HEK293 (cell line): Measurements from ENCODE around the gene IER2.

Experiments used
- BCL11A ChIP-seq: fragments of 450-650 bp; formaldehyde crosslinking; IDR thresholded peaks from 2 replicates; pipeline ENCODE4 v1.5.1; 2016; ENCODE audit warnings: low read depth, missing biosample characterization, missing genetic modification characterization
- ELK4 ChIP-seq: IDR thresholded peaks from 2 replicates; pipeline ENCODE4 v1.6.1; 2011; ENCODE audit warnings: mild to moderate bottlenecking, low read depth, low read length, borderline replicate concordance
- KLF7 ChIP-seq: fragments of 450-650 bp; formaldehyde crosslinking; IDR thresholded peaks from 2 replicates; pipeline ENCODE4 v1.5.1; 2016; ENCODE audit warnings: missing biosample characterization, missing genetic modification characterization, borderline replicate concordance
- YY1 ChIP-seq: fragments of 450-650 bp; formaldehyde crosslinking; IDR thresholded peaks from 2 replicates; pipeline ENCODE4 v1.5.1; 2018; ENCODE audit warnings: missing biosample characterization, missing genetic modification characterization
- YY2 ChIP-seq: fragments of 450-650 bp; formaldehyde crosslinking; IDR thresholded peaks from 2 replicates; pipeline ENCODE4 v1.5.1; 2016; ENCODE audit warnings: missing biosample characterization, missing genetic modification characterization
- ZBTB1 ChIP-seq: fragments of 450-650 bp; formaldehyde crosslinking; IDR thresholded peaks from 2 replicates; pipeline ENCODE4 v1.5.1; 2016; ENCODE audit warnings: missing biosample characterization, missing genetic modification characterization
- ZFHX2 ChIP-seq: fragments of 450-650 bp; formaldehyde crosslinking; conservative IDR thresholded peaks from 2 replicates; pipeline ENCODE4 v1.5.1; 2016; ENCODE audit warnings: missing biosample characterization, missing genetic modification characterization
- ZNF112 ChIP-seq: fragments of 450-650 bp; formaldehyde crosslinking; IDR thresholded peaks from 2 replicates; pipeline ENCODE4 v1.5.0; 2017; ENCODE audit warnings: missing biosample characterization, missing genetic modification characterization
- ZNF132 ChIP-seq: fragments of 450-650 bp; formaldehyde crosslinking; IDR thresholded peaks from 2 replicates; pipeline ENCODE4 v1.5.1; 2017; ENCODE audit warnings: missing biosample characterization, missing genetic modification characterization, borderline replicate concordance
- ZNF140 ChIP-seq: fragments of 450-650 bp; formaldehyde crosslinking; IDR thresholded peaks from 2 replicates; pipeline ENCODE4 v1.5.1; 2016; ENCODE audit warnings: missing biosample characterization, missing genetic modification characterization
- ZNF174 ChIP-seq: fragments of 450-650 bp; formaldehyde crosslinking; IDR thresholded peaks from 2 replicates; pipeline ENCODE4 v1.5.0; 2017; ENCODE audit warnings: missing biosample characterization, mild to moderate bottlenecking, missing genetic modification characterization
- ZNF350 ChIP-seq: fragments of 450-650 bp; formaldehyde crosslinking; IDR thresholded peaks from 2 replicates; pipeline ENCODE4 v1.5.0; 2017; ENCODE audit warnings: missing biosample characterization, mild to moderate bottlenecking, missing genetic modification characterization
- ZNF391 ChIP-seq: fragments of 450-650 bp; formaldehyde crosslinking; IDR thresholded peaks from 2 replicates; pipeline ENCODE4 v1.5.1; 2016; ENCODE audit warnings: low read depth, missing biosample characterization, missing genetic modification characterization, borderline replicate concordance
- ZNF426 ChIP-seq: fragments of 450-650 bp; formaldehyde crosslinking; IDR thresholded peaks from 2 replicates; pipeline ENCODE4 v1.5.1; 2017; ENCODE audit warnings: missing biosample characterization, missing genetic modification characterization, mild to moderate bottlenecking, inconsistent platforms, moderate library complexity
- ZNF473 ChIP-seq: fragments of 450-650 bp; formaldehyde crosslinking; IDR thresholded peaks from 2 replicates; pipeline ENCODE4 v1.5.1; 2017; ENCODE audit warnings: missing biosample characterization, missing genetic modification characterization
- ZNF510 ChIP-seq: fragments of 450-650 bp; formaldehyde crosslinking; IDR thresholded peaks from 2 replicates; pipeline ENCODE4 v1.5.1; 2018; ENCODE audit warnings: mild to moderate bottlenecking, missing genetic modification characterization, missing biosample characterization; ENCODE audit not compliant: insufficient replicate concordance
- ZNF518A ChIP-seq: fragments of 450-650 bp; formaldehyde crosslinking; conservative IDR thresholded peaks from 2 replicates; pipeline ENCODE4 v1.5.1; 2016; ENCODE audit warnings: low read depth, missing biosample characterization, missing genetic modification characterization
- ZNF544 ChIP-seq: fragments of 450-650 bp; formaldehyde crosslinking; IDR thresholded peaks from 2 replicates; pipeline ENCODE4 v1.5.0; 2017; ENCODE audit warnings: missing biosample characterization, missing genetic modification characterization
- ZNF560 ChIP-seq: fragments of 450-650 bp; formaldehyde crosslinking; IDR thresholded peaks from 2 replicates; pipeline ENCODE4 v1.5.1; 2017; ENCODE audit warnings: missing biosample characterization, missing genetic modification characterization, borderline replicate concordance
- ZNF600 ChIP-seq: fragments of 450-650 bp; formaldehyde crosslinking; IDR thresholded peaks from 2 replicates; pipeline ENCODE4 v1.5.1; 2016; ENCODE audit warnings: missing biosample characterization, missing genetic modification characterization
- ZNF610 ChIP-seq: fragments of 450-650 bp; formaldehyde crosslinking; IDR thresholded peaks from 2 replicates; pipeline ENCODE4 v1.5.1; 2016; ENCODE audit warnings: missing biosample characterization, missing genetic modification characterization, borderline replicate concordance
- ZNF654 ChIP-seq: fragments of 450-650 bp; formaldehyde crosslinking; IDR thresholded peaks from 2 replicates; pipeline ENCODE4 v1.5.1; 2016; ENCODE audit warnings: low read depth, missing biosample characterization, missing genetic modification characterization
- ZNF768 ChIP-seq: fragments of 450-650 bp; formaldehyde crosslinking; IDR thresholded peaks from 2 replicates; pipeline ENCODE4 v1.5.1; 2018; ENCODE audit warnings: missing biosample characterization, mild to moderate bottlenecking, missing genetic modification characterization
- ZNF776 ChIP-seq: fragments of 450-650 bp; formaldehyde crosslinking; IDR thresholded peaks from 2 replicates; pipeline ENCODE4 v1.5.0; 2017; ENCODE audit warnings: missing biosample characterization, missing genetic modification characterization, borderline replicate concordance
- ZNF791 ChIP-seq: fragments of 450-650 bp; formaldehyde crosslinking; IDR thresholded peaks from 2 replicates; pipeline ENCODE4 v1.5.1; 2016; ENCODE audit warnings: missing biosample characterization, missing genetic modification characterization
- ZSCAN16 ChIP-seq: fragments of 450-650 bp; formaldehyde crosslinking; IDR thresholded peaks from 2 replicates; pipeline ENCODE4 v1.5.1; 2016; ENCODE audit warnings: missing biosample characterization, missing genetic modification characterization
- ZSCAN4 ChIP-seq: fragments of 450-650 bp; formaldehyde crosslinking; IDR thresholded peaks from 2 replicates; pipeline ENCODE4 v1.5.1; 2017; ENCODE audit warnings: missing biosample characterization, missing genetic modification characterization
- TF ChIP-seq, protein P1 (sequence below): fragments of 450-650 bp; formaldehyde crosslinking; IDR thresholded peaks from 2 replicates; pipeline ENCODE4 v1.5.1; 2017; ENCODE audit warnings: missing biosample characterization, missing genetic modification characterization
- TF ChIP-seq, protein P2 (sequence below): fragments of 450-650 bp; formaldehyde crosslinking; IDR thresholded peaks from 2 replicates; pipeline ENCODE4 v1.5.1; 2016; ENCODE audit warnings: missing biosample characterization, missing genetic modification characterization

The IER2 gene

DNA sequence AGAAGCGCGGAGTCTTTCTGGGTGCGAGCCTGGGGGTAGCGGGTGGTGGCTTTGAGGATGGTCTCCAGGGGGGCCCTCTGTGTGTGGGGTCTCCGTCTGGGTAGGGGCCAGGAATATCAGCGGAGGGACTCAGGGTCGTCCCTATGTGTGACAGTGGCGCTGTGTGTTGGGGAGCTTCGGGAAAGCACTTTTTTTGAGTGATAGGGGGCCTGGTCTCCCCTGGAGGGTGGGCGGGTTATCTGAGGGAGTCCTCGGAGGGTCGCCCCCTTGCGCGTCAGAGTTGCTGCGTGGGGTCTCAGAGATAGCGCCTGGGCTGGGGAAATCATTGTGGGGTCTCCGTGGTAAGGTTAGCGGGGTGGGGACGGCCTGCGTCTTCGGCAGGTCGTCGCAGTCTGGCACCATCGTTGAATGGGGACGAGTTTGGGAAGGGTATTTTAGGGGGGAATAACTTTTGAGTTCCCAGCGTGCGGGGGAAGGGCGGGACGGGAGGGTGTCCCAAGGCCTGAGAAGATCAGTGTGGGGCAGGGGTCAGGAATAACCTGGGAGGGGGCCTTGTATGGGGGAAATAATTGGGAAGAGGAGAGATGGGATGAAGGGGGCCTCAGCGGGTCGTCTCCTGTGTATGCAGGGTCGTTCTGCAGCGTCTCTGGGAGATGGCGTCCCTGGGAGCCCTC lies 857 bp downstream of the IER2 start (continued):
- TF ChIP-seq ELK4 (no peak), ZNF518A (no peak), ZNF560 (no peak), ZNF132 (tag by site-specific recombination) (no peak), ZNF776 (tag by site-specific recombination) (no peak), ZNF610 (tag by site-specific recombination) (peak; percentile 21; the same call in 1 of the 2 replicates), ZNF768 (tag by site-specific recombination) (no peak), ZNF544 (tag by site-specific recombination) (no peak), ZNF140 (no peak), ZNF654 (tag by site-specific recombination) (no peak), BCL11A (tag by site-specific recombination) (peak; percentile 76; the same call in 1 of the 2 replicates), ZNF473 (tag by site-specific recombination) (no peak), ZSCAN16 (peak; percentile 45; the same call in 1 of the 2 replicates), YY1 (tag by site-specific recombination) (peak; percentile 56; the same call in 1 of the 2 replicates), ZNF510 (tag by site-specific recombination) (no peak), YY2 (tag by site-specific recombination) (0 out of 2 replicates have a peak, but pooled peaks have one; percentile 37), ZNF350 (tag by site-specific recombination) (no peak), ZNF600 (tag by site-specific recombination) (peak; percentile 76), ZNF426 (tag by site-specific recombination) (no peak), ZBTB1 (tag by site-specific recombination) (0 out of 2 replicates have a peak, but pooled peaks have one; percentile 63), ZNF112 (tag by site-specific recombination) (no peak), ZFHX2 (tag by site-specific recombination) (0 out of 2 replicates have a peak, but pooled peaks have one; percentile 20), KLF7 (peak; percentile 62; the same call in 1 of the 2 replicates), ZNF174 (tag by site-specific recombination) (no peak), ZSCAN4 (tag by site-specific recombination) (0 out of 2 replicates have a peak, but pooled peaks have one; percentile 16), ZNF391 (tag by site-specific recombination) (no peak), ZNF791 (no peak)
- TF ChIP-seq, protein P1, sequence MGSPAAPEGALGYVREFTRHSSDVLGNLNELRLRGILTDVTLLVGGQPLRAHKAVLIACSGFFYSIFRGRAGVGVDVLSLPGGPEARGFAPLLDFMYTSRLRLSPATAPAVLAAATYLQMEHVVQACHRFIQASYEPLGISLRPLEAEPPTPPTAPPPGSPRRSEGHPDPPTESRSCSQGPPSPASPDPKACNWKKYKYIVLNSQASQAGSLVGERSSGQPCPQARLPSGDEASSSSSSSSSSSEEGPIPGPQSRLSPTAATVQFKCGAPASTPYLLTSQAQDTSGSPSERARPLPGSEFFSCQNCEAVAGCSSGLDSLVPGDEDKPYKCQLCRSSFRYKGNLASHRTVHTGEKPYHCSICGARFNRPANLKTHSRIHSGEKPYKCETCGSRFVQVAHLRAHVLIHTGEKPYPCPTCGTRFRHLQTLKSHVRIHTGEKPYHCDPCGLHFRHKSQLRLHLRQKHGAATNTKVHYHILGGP (tag by site-specific recombination) = no peak
- TF ChIP-seq, protein P2, sequence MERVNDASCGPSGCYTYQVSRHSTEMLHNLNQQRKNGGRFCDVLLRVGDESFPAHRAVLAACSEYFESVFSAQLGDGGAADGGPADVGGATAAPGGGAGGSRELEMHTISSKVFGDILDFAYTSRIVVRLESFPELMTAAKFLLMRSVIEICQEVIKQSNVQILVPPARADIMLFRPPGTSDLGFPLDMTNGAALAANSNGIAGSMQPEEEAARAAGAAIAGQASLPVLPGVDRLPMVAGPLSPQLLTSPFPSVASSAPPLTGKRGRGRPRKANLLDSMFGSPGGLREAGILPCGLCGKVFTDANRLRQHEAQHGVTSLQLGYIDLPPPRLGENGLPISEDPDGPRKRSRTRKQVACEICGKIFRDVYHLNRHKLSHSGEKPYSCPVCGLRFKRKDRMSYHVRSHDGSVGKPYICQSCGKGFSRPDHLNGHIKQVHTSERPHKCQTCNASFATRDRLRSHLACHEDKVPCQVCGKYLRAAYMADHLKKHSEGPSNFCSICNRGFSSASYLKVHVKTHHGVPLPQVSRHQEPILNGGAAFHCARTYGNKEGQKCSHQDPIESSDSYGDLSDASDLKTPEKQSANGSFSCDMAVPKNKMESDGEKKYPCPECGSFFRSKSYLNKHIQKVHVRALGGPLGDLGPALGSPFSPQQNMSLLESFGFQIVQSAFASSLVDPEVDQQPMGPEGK (tag by site-specific recombination) = no peak
